Stimulated activated CD8-positive, alpha-beta memory T cell treated with anti-CD3 and anti-CD28 coated beads, Interleukin-7, amount 100 ng/mL, for 4 hours (primary cell): ENCODE results near the gene IMMP2L.
"Not testable (repeated sequence)": the region's sequence is repeated elsewhere in the genome, so short reads cannot be mapped to it uniquely, and the experiment has no call there.

ENCODE experiments used
- DNase-seq, 2 donors: peaks; one replicate each; pipeline ENCODE4 v3.0.0-alpha.2; 2020; ENCODE audit warnings: low read depth in 2 of 2

Gene IMMP2L

DNA sequence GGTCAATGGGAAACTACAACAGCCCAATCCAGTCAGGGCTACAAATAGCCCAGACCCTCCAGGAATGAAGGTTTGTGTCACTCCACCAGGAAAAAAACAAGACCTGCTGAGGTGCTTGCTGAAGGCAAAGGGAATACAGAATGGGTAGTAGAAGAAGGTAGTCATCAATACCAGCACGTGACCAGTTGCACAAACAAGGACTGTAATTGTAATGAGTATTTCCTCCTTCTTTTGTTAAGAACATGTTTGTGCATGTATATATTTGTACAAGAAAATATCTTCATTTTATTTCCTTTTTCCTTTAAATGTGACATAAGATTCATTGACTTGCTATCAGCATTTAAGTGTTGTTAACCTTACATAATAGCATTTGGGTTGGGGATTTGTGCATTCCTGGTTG is 229.3 kb downstream of the IMMP2L start:
- DNase-seq: no peak

DNA sequence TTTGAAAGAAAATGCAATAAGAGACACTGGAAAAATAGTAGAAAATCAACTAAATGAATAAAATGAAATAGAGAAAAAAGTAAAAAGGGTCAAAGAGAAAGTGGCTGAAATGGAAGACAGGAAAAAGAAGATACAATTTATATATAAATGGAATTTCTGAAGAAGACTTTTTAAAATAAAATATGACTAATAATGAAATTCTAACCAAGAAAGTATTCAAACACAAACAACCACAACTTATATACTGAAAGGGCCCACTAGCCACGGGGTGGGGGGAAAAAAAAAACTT is 232.1 kb downstream of the IMMP2L start:
- no peak for DNase-seq

DNA sequence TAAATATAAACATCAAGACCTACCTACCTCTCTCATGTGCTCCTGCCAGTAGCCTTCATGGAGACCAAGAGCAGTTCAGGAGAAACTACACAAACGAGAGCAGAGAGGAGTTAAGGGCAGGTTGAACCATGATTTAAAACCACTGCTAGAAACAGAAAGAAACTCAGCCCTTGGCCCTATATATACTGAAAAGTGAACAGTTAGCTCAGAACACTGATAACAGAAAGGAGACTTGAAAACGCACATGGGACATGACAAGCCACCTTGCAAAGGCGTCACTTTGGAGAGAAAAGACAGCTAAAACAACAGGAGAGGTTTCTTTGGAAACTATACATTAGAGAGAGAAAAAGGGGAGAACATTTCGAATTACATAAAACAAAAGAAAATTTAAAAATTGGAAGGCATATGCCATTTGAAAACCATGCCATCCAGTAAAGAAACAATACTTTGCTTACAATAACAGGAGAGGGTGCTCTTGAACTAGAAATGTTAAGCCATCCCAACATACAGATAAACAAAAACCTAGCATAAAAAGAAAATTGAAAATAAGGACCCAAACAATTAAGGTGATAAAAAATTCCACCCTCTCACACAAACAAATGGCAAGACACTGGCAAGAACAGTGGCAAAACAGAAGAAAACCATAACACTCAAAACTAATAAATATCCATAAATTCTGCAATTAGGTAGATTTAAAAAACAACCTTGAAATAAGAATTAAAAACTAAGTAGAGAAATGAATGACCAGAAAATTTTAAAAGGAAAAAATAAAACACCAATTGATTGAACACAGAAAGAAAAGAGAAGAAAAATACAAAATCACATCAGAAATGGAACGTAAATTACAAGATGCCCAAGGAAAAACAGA is 232.7 kb downstream of the IMMP2L start:
- DNase-seq: no peak

DNA sequence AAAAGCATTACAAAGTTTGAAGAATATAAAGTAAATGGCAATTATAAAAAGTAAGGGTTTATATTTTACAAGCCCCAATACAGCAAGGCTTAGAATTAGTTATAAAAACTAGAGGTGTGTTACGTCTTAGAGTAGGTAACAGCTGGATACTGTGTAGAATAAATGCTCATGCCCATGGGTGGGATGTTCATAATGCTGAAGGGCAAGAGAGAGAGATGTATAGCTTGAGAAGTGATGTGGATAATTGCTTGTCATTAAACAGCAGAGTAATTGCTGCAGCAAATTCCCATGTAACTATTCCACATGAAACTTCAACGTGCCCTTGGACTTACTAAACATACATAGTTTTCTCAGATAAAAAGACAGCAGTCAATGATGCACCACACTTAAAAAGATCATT is 233.8 kb downstream of the IMMP2L start:
- DNase-seq: no peak

DNA sequence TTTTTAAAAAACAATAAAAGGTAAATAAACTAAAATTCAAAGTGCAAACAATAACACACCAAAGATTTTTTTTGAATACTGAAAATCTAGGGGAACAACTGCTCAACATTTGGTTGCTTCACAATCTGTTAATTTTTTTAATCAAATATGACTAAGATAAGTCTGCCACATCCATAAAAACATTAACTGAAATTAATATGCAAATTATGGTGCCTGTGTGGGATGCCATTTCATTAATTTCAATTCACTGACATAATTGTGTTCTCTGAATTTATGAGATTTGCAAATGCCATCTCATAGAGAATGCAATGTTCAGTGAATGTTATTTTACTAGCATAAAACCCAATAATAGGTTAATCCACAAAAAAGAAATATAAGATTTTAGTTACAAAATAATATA is 237.5 kb downstream of the IMMP2L start:
- no peak for DNase-seq

DNA sequence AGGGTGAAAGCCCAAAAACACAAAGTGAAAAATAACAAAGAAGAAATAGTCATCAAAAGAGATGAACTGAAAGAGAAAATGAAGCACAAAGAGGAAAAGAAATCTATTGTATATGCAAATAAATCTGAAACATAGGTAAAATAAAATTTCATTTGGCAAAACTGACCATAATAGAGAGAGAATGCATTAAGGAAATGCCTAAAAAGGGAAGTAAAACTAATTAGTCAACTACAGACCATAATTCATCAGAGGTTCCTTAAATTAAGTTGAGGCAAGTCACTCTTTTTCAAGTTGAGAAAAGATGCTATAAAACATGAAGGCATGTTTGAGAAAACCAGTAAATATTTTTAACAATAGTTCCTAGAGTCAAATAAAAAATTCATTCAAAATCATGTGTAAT is 238.1 kb downstream of the IMMP2L start:
- DNase-seq: no peak

DNA sequence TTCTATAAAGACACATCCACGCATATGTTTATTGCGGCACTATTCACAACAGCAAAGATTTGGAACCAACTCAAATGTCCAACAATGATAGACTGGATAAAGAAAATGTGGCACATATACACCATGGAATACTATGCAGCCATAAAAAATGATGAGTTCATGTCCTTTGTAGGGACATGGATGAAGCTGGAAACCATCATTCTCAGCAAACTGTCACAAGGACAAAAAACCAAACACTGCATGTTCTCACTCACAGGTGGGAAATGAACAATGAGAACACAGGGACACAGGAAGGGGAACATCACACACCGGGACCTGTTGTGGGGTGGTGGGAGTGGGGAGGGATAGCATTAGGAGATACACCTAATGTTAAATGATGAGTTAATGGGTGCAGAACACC is 238.6 kb downstream of the IMMP2L start:
- not testable (repeated sequence) for DNase-seq

DNA sequence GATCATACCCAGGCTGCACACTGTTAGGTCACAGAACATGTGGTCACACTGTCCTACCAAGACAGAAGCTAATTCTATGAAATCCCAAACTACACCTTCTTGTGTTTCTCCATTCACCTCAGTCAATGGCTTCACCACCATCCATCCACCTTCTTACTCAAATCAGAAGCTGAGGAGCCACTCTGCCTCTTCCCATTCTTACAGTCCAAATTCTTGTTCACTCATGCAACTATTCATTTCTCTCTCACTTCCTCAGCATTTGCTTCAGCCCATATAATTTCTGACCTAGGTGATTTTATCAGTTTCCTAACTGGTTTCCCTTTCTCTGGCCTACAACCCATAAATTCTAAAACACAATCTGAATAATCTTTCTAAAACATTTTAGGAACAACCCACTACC is 242.2 kb downstream of the IMMP2L start:
- DNase-seq: no peak

DNA sequence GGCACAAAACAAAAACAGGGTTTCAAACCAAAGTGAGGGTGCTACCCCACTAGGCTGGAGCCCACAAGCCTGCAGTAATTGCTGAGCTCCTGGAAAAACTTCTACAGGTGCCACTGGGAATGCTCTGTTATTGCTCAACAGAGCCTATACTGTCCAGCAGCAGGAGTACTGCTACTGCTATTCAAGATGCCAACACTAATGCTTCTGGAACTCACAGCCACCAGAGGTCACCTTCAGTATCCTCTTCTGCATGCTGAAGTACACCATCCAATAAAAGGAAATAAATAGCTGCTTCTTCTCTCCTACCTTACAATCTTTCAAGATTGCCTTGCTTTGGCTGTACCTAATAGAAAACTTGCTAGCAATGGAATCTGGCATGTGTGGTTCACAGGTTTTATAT is 249.3 kb downstream of the IMMP2L start:
- no peak for DNase-seq

DNA sequence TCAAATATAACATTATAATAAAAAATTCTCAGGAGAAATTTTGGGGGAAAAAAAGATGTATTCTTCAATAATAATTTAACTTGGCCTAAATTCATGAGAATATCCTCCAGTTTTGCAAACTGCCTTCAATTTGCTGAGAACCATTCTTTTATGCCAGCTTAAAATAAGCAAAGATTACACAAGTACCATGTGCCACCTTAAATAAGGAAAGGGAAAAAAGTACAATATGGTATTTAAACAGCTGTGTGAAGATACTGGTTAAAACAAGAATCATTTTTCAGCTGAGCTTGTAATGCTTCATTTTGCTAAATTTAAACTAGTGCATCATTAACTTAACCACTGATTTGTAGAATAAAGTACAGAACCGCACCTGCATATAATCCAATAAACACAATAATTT is 253.6 kb downstream of the IMMP2L start:
- DNase-seq: no peak

DNA sequence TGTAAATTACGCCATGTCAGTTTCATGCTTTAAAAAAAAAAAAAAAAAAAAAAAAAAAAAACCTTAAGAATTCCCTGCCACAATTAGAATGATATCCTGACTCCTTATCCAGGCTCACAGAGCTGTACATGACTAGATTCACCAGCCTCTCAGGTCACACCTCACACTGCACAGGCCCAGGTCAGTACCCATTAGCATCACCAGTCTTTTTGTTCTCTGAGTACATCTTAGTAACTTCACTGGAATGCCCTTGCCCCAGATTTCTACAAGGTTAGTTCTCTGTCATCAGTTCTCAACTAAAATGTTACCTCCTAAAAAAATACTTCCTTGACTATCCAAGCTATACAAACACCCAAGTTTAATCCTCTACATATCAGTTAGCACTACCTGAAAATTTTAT is 260.4 kb downstream of the IMMP2L start:
- DNase-seq: no peak

DNA sequence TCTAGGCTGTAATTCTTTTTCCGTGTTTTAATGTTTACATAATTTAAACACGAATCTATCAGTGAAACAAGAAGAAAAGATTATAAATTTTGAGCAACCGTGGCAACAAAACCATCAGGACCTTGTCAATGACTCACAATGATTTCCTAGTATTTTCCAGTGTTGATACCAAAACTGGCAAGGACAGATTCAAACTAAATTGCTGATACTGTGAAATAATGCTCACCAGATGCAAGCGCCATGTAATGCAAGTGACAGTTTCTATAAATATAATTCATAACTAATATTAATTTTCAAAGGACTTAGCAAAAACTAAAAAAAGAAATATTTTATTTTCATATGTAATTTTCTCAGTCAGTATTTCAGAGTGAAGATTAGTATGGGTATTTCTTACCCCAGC is 267.8 kb downstream of the IMMP2L start:
- no peak for DNase-seq

DNA sequence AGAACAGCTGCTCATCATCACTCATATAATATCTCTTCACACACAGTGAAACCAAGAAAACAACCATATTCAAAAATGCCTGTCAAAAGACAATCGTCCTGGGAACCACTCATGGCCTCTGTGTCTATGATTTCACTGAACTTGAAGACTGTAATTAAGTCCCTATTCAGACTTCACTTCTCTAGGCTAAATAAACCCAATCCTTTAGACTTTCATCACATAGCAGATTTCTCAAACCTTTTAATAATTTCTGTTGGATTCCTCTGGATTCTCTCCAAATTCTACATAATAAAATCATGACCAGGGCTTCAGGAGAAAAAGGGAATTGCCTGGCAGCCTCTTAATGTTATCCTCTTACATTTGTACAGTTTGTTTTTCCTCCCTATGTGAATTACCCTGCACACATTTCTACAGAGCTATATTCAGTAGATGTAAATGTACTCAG is 270.2 kb downstream of the IMMP2L start:
- no peak for DNase-seq

DNA sequence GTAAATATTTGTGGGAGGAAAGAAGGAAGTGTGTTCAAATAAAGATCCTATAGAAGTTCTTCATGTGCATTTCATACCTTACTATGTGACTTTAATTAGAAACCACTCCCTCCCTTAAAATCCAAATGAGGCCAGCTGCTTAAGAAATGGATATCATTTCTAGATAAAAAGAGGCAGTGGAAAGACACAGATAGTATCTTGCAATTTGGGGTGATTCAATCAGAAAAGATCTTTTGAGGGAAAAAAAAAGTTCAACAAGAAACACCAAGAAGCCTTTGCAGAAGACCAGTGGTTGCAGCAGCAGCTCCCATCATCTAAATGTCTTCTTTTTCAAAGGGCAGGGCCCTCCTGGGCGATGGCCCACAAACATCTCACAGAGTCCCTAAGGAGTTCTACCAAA is 271.3 kb downstream of the IMMP2L start:
- DNase-seq: no peak

DNA sequence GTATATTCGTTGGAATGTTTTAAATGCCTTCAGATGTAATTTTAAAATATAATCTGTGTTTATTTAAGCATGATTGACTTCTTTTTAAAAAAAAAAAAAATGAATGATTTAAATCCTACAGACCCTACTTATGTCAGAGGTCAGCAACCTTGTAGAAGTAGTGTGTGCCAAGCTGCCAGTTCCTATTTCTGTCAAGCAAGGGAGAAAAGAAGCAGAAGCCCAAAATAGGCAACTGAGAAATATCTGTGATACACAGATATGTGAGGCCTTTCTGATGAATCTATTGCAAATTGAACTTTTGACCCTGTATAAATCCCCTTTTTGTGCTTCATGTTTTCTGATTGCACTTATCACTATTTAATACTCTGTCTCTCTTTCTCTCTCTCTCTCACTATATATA is 271.9 kb downstream of the IMMP2L start:
- no peak for DNase-seq

DNA sequence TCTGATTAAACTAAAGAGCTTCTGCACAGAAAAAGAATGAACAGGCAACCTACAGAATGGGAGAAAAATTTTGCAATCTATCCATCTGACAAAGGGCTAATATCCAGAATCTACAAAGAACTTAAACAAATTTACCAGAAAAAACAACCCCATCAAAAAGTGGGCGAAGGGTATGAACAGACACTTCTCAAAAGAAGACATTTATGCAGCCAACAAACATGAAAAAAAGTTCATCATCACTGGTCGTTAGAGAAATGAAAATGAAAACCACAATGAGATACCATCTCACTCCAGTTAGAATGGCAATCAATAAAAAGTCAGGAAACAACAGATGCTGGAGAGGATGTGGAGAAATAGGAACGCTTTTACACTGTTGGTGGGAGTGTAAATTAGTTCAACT is 273.9 kb downstream of the IMMP2L start:
- DNase-seq: not testable (repeated sequence)

DNA sequence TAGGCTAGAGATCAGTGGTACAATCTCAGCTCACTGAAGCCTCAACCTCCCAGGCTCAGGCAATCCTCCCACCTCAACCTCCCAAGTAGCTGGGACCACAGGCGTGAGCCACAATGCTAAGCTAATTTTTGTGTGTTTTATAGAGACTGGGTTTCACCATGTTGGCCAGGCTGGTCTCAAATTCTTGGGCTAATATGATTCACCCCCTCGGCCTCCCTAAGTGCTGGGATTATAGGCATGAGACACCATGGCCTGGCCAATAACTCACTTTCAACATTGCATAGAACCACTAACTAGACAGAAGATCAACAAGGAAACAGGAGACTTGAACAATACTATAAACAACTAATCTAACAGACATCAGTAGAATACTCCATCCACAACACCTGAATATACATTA is 279.7 kb downstream of the IMMP2L start:
- DNase-seq: no peak

DNA sequence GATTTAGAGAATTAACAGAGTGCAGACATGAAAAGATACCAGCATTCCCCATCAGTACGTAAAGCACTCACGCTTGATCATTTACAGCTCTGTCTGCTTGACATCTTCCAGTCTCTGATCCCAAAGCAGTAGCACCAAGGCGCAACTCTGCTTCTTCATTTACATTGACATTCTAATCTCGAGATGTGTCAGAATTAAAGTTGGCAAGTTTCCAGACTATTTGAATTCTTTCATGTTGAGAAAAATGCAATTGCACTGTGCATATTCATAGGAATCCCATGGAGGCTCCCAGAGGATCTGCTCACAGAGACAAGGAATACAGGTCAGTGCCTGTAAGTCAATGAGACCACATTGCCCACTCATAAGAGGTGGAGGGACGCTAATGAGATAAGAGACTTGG is 287.4 kb downstream of the IMMP2L start:
- no peak for DNase-seq

DNA sequence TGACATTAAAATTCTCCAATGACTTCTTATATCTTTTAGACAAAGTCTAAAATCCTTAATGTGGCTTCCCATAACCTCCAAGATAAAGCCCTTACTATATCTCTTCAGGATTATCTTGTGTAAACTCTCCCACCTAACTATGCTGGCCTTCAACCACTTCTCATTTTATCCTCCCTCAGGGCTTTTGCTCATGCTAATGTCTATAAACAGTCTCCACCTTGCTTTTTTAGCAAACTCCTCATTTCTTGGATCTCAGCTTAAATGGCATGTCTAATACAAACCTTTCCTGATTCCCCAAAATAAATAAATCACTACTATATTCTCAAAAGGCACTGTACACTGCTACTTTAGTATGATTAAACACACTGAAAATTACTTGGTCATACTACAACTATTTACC is 290.2 kb downstream of the IMMP2L start:
- no peak for DNase-seq

DNA sequence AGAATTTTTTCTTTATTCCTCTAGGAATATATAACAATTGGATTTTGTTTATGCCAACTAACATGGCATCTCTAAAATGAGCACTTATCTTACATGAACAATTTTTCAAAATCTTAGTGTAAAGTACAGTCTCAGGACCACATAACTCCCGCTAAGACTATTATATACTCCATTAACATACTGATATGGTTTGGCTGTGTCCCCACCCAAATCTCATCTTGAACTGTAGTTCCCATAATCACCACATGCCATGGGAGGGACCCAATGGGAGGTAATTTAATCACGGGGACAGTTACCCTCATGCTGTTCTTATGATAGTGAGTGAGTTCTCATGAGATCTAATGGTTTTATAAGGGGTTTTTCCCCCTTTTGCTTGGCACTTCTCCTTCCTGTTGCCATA is 291.5 kb downstream of the IMMP2L start:
- not testable (repeated sequence) for DNase-seq

DNA sequence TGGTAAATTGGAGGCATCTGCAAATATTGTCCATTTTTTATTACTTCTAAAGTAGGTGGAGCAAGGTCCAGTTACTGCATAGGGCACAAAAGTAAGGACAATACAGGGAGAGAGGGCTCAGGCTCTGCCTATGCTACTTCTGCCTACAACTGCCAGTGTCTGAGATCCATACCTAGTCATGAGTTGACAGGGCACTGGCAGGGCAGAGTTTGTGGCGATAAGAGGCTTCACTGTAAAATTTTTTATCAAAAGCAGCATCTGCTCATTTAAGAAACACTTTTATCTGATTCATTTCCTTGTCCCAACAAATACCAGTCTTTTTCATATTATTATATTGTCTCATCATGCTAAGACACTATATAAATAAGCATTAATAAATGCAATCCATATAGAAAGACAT is 293.4 kb downstream of the IMMP2L start:
- no peak for DNase-seq

DNA sequence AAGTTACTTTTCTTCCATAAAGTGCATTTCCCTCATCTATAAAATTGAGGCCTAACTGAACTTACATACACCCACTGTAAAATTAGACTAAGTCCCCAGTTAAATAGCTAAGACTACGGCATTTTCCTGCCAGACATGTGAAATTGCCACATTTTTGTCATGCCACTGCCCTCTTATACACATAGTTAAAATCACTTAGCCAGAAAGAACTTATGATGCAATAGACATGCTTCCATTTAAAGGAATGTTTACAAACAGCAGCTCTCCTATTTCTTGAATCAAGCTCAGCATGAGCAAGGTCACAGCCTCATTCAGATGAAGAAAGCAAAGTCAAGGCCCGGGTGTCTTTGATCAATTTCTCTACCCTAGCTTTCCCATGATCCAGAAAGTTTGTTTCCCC is 295.7 kb downstream of the IMMP2L start:
- DNase-seq: no peak

DNA sequence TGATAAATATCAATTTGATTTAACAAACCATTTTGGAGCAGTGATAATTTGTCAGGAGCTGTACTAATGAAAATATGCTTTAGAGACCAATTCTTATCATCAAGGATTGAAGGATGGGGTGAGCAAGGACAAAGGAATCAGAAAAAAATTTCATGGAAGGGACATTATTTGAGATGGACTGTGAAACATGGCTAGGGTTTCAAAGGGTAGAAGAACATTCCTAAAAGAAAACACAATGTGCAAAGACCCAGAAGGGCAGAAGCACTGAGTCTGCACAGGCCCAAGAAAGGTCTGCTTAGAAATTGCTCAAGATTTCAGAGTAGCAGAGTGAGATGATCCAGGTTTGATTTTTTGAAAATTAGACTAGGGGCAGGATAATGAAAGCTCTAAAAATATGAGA is 296.9 kb downstream of the IMMP2L start:
- no peak for DNase-seq

DNA sequence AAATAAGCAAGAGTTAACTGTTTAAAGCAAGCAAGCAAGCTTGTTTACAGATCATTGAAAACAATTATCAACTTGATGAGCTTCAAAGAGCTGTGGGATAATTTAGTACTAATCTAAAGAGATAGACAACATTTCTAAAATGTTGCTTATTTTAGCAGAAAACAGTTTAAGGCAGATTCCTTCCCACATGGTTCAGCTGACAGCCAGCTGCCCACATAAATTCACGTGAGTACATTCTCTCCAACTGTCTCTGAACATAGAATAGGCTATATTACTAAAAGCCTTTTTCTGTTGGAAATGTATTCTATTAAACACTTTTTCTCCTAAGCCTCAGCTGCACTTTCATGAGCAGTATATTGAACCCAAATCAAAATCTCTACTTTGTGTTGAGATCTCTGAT is 297.3 kb downstream of the IMMP2L start:
- DNase-seq: no peak
